ENCODE results near the gene NCKAP5. TPM values are rescaled to one million over a fixed set of nuclear protein-coding genes. Genes with fewer than 3 reads are reported as not detected.

NCKAP5 gene
- total RNA-seq, 2 donors from 2014 or later: not detected

DNA sequence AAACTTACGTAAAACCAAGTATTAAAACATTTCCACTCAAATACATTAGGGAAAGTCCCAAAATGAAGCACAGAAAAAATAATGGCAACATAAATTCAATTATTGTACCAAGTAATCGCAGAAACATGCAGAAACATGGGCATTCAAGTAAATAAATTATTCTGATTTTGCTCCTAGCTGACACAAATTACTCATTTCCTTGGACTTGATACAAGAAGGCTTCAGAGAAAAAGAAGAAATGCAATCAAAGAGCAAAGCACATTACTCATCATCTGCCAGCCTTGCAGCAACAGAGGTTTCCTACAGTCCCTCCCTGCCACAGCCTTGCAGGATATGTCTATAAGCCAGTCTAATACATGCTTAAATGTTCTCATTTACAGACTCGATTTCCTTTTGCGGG is 458.5 kb downstream of the NCKAP5 start:
- no peaks in the 10 kb centered on the region for H3K36me3 Mint-ChIP-seq

GRCh38 chr2:133107058-133107815 is 461.0 kb downstream of the NCKAP5 start:
- ATAC-seq (no peak), DNase-seq (ENCODE audit: low spot score in 2 of 2) (no peak)
- Mint-ChIP-seq H3K9me3 (peaks cover 9 to 23% of the 10 kb centered on the region in 2 donors), H3K36me3 (no peaks in the 10 kb centered on the region), H3K27ac (no peak overlapping the region)

More for the DNA sequence above, 458.5 kb downstream of the NCKAP5 start:
- no peak overlapping the region for H3K27ac Mint-ChIP-seq
- peaks cover 8 to 18% of the 10 kb centered on the region in 2 donors for H3K9me3 Mint-ChIP-seq
- no peak for ATAC-seq
- no peak for DNase-seq (ENCODE audit: low spot score in 2 of 2)

GRCh38 chr2:133104871-133105270 is 463.4 kb downstream of the NCKAP5 start:
- no peak for DNase-seq (ENCODE audit: low spot score in 2 of 2)
- no peak overlapping the region for H3K27ac Mint-ChIP-seq
- ATAC-seq: no peak
- peaks cover 9 to 17% of the 10 kb centered on the region in 2 donors for H3K9me3 Mint-ChIP-seq
- H3K36me3 Mint-ChIP-seq: no peaks in the 10 kb centered on the region

GRCh38 chr2:133098787-133099186 is 469.5 kb downstream of the NCKAP5 start:
- no peak for DNase-seq (ENCODE audit: low spot score in 2 of 2)
- ATAC-seq: no peak
- no peaks in the 10 kb centered on the region for H3K36me3 Mint-ChIP-seq
- peaks cover 0 to 6% of the 10 kb centered on the region in 2 donors for H3K9me3 Mint-ChIP-seq
- H3K27ac Mint-ChIP-seq: no peak overlapping the region

DNA sequence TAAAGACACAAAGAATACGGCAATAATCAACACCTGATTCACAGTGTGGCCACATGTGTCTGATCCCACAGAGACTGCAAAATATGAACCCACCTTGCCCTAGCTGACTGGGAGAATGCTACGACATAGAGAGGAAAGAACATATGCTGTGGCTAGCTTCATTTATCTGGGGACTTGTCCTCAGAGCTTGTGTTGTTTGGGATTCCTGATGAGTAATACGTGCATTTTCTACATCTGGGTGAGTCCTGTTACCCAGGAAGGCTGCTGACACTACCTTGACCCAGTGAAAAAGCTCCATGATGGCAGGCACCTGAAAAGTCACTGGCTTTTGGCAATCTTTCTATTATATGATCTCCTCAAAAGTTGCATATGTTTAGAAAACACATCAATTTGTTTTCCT is 470.6 kb downstream of the NCKAP5 start:
- Mint-ChIP-seq H3K9me3 (peaks cover 0 to 6% of the 10 kb centered on the region in 2 donors), H3K36me3 (no peaks in the 10 kb centered on the region), H3K27ac (no peak overlapping the region)
- DNase-seq (ENCODE audit: low spot score in 2 of 2) (no peak), ATAC-seq (no peak)

GRCh38 chr2:133092571-133092970 is 475.7 kb downstream of the NCKAP5 start:
- ATAC-seq (no peak), DNase-seq (ENCODE audit: low spot score in 2 of 2) (no peak)
- H3K9me3 Mint-ChIP-seq: peaks cover 5 to 12% of the 10 kb centered on the region in 2 donors
- H3K27ac Mint-ChIP-seq: no peak overlapping the region
- no peaks in the 10 kb centered on the region for H3K36me3 Mint-ChIP-seq

DNA sequence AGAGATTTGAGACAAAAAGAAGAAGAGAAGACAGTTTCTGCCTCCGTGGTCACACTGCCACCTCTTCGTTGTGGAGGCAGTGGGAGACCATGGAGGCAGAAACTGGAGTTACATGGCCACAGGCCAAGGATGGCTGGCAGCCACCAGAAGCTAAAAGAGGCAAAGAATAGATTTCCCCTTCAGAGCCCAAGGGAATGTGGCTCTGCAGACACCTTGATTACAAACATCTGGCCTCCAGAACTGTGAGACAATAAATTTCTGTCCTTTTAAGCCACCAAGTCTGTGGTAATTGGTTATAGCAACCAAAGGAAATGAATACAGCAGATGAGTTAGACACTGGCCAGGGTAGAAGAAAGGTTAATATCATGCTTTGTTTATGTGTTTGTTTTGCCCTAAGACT is 477.9 kb downstream of the NCKAP5 start:
- ATAC-seq (no peak), DNase-seq (ENCODE audit: low spot score in 2 of 2) (no peak)
- H3K36me3 Mint-ChIP-seq: no peaks in the 10 kb centered on the region
- no peak overlapping the region for H3K27ac Mint-ChIP-seq
- H3K9me3 Mint-ChIP-seq: peaks cover 5 to 12% of the 10 kb centered on the region in 2 donors

DNA sequence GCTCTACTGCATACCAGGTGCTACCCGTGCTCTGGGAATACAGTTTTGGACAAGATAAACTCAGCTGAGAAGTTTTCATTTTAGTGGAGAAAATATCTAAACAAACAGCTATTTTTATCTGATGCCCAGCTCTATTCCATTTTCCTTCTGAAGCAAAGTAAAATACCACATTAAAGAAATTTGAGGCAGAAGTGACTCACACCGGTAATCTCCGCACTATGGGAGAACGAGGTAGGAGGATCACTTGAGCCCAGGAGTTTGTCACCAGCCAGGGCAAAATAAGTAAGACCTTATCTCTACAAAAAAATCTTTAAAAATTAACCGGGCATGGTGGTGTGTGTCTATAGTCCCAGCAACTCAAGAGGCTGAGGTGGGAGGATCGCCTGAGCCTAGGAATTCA is 482.1 kb downstream of the NCKAP5 start:
- ATAC-seq (no peak), DNase-seq (ENCODE audit: low spot score in 2 of 2) (no peak)
- Mint-ChIP-seq H3K36me3 (no peaks in the 10 kb centered on the region), H3K9me3 (peaks cover 4 to 11% of the 10 kb centered on the region in 2 donors), H3K27ac (no peak overlapping the region)

DNA sequence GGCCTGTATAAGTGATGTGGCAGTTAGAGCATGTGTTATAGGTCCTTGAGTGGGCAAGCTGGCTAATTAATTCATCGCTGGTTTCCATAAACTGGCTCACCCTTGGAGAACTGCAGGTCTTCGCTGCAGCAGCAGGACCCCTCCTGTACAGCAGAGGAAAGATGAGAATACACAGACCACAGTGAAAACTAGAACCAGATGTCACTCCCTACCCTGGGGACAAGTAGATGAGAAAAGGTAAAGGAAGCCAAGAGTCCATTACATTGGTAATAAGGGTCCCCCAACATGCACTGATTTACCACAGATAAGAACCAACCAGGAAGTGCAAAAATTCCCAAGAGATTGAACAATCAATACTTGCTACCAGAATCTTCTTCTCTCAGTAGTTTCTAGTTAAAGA is 482.6 kb downstream of the NCKAP5 start:
- no peak overlapping the region for H3K27ac Mint-ChIP-seq
- no peak for ATAC-seq

DNA sequence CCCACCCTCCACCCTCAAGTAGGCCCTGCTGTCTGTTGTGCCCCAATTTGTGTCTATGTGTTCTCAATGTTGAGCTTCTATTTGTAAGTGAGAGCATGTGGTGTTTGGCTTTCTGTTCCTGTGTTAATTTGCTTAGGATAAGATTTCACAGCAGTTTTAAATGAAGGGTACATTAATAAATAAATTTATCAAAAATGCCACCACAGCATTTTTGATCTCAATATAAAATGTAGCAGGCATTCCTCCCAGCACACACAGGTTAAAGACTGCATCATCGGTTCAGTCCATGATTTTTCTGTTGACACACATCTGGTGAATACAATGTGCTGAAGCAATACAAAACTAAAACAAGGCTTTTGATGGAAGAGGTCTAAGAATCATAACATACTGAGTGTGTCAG is 486.2 kb downstream of the NCKAP5 start:
- Mint-ChIP-seq H3K36me3 (no peaks in the 10 kb centered on the region), H3K9me3 (peaks cover 0 to 4% of the 10 kb centered on the region in 2 donors), H3K27ac (no peak overlapping the region)
- DNase-seq (ENCODE audit: low spot score in 2 of 2) (no peak), ATAC-seq (no peak)

More for the DNA sequence above, 482.6 kb downstream of the NCKAP5 start:
- DNase-seq (ENCODE audit: low spot score in 2 of 2): no peak
- Mint-ChIP-seq H3K9me3 (peaks cover 0 to 7% of the 10 kb centered on the region in 2 donors), H3K36me3 (no peaks in the 10 kb centered on the region)

DNA sequence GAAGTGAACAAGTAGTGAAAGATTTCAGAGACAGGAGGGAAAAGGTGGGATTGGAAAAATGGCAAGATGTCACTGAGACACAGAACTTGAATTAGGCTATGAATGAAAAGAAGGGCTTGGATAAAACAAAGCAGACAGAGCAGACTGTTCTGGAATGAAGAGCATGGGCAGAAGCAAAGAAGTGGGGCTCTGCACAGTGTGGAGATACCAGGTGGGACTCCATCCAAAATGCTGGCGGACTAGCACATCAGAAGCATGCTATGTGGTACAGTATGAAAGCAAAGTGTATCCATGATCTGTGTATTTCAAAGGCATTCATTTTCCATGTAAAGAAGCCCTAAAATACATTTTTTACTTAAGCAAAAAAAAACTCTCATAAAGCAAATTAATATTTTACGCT is 487.4 kb downstream of the NCKAP5 start:
- ATAC-seq (no peak), DNase-seq (ENCODE audit: low spot score in 2 of 2) (no peak)

DNA sequence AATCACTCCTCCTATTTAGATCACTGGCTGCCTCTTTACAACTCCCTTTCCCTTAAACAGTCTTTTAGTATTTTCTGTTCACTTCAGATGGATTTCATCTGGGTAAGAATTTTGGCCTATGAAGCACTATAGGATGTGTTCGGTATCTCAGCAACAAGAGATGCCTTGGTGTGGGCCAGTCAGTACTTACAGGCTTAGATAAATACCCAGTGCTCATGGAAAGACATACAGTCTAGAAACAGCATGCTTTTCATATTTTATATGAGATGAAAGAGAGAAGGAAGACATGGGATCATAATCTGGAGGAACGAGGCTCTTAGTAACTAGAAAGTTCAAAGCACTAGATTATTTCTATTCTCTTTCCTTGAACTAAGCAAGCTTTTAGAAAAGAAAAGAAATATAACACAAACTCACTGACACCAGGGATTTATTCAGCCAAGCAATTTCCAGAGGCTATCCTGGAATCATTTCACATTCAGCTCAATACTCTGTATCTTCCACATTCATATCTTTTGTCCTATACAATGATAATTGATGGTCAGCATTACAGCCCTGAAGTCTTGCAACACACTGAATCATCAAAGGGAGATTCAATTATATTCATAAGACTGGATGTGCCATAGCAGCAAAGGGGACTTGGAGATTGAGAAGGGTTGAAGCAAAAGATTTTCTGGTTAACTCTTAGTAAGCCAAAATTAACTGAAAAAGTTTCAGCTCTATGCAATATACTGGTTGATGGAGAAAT is 489.4 kb downstream of the NCKAP5 start:
- DNase-seq (ENCODE audit: low spot score in 2 of 2) (no peak), ATAC-seq (no peak)
- H3K9me3 Mint-ChIP-seq: peaks cover 6 to 13% of the 10 kb centered on the region in 2 donors
- H3K27ac Mint-ChIP-seq: no peak overlapping the region
- peaks cover 0 to 5% of the 10 kb centered on the region in 2 donors for H3K36me3 Mint-ChIP-seq

More for the DNA sequence above, 487.4 kb downstream of the NCKAP5 start:
- H3K36me3 Mint-ChIP-seq: no peaks in the 10 kb centered on the region
- H3K27ac Mint-ChIP-seq: no peak overlapping the region
- H3K9me3 Mint-ChIP-seq: peaks cover 0 to 4% of the 10 kb centered on the region in 2 donors

DNA sequence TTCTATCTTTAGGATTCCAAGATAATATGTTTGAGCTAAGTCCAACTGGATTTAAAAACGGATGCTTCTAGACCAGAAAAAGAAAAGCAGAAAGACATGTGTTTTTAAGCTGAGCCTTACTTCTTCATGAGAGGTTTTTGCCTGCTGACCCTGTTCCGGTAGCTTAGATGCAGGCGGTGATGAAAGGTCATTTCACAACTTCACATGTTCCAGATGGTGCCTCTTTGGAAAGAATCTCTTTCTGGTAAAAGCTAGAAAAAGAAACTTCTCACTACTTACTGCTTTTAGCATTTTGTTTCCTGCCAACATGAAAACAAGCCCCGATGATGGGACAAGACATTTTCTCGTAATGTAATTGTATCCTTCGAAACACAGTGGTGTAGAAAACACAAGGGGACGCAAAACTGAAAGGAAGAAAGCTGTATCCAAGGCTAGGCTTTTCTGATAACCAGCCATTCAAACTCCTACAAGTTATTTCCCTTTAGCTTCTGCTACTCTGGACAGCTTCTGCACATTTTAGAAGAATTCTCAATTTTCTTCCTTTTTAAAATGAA is 490.9 kb downstream of the NCKAP5 start:
- Mint-ChIP-seq H3K36me3 (peaks cover 0 to 5% of the 10 kb centered on the region in 2 donors), H3K9me3 (peaks cover 5 to 13% of the 10 kb centered on the region in 2 donors), H3K27ac (no peak overlapping the region)
- DNase-seq (ENCODE audit: low spot score in 2 of 2): no peak
- no peak for ATAC-seq

- ATAC-seq (no peak), DNase-seq (ENCODE audit: low spot score in 2 of 2) (no peak)
- peaks cover 11 to 14% of the 10 kb centered on the region in 2 donors for H3K9me3 Mint-ChIP-seq
- peaks cover 0 to 5% of the 10 kb centered on the region in 2 donors for H3K36me3 Mint-ChIP-seq
- no peak overlapping the region for H3K27ac Mint-ChIP-seq
These were observed 495.2 kb downstream of the NCKAP5 start for GRCh38 chr2:133072837-133073694.

DNA sequence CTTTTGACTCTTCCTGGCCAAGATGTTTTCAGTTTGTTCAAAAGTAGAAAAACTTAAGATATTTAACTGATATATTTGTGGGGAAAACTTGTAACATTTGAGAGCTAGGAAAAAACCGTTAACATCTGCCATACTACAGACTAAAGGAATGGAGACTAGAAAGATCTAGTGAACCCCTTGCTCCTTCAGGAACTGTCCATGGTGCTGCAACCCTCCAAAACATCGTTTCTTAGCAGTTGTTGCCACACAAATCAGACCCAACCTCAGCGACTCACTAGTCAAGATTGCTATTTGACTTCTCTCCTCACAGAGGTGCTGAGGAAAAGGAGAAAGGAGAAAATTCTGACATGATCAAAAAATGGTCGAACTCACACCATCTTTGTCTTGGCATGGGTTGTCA is 504.5 kb downstream of the NCKAP5 start:
- Mint-ChIP-seq H3K36me3 (no peaks in the 10 kb centered on the region), H3K27ac (no peak overlapping the region), H3K9me3 (peaks cover 6 to 10% of the 10 kb centered on the region in 2 donors)
- ATAC-seq (no peak), DNase-seq (ENCODE audit: low spot score in 2 of 2) (no peak)

DNA sequence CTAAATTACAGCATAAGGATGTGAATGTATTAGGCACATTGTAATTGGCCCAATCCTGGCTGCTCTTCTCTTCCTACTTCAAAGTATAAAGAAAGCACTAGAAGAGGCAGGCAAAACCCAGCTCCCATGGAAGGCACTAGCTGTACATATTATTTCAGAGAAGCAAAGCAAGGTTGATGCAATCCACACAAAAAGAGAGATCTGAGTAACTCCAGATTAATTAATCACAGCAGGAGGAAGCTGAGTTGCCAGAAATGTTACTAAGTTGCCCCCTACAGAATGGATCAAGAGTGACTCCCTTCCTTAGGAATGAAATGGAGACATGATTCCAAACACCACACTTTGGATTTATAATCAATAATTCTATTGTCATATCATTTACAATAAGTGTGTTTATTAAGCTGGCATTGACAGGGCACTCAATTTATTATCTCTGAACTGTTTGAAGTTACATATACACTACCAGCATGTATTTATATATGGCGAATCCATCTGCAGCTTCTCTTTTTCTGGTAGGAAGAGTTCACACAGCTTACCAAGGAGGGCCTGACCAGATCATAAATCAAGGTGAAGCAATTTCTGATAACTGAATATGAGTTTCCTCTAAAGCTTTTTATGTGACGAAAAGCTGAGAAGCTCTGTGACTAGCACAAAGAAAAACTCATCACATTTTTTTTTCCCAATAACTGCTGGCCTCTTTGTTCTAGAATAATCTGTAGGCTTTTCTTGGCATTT is 505.2 kb downstream of the NCKAP5 start:
- no peak for ATAC-seq
- Mint-ChIP-seq H3K36me3 (no peaks in the 10 kb centered on the region), H3K9me3 (peaks cover 5 to 10% of the 10 kb centered on the region in 2 donors), H3K27ac (no peak overlapping the region)
- DNase-seq (ENCODE audit: low spot score in 2 of 2): no peak
